Measurements from ENCODE around the gene GRK2.

Gene GRK2

GRCh38 chr11:67265633-67266448, 432 bp upstream of the GRK2 start:
- Histone ChIP-seq H3K4me1 (peaks cover 0 to 73% (median 67%) of the 10 kb centered on the region in 4 donors), H3K27me3 (no peaks in the 10 kb centered on the region), H3K36me3 (peaks cover 0 to 13% (median 0%) of the 10 kb centered on the region in 3 donors), H3K9me3 (no peaks in the 10 kb centered on the region), H3K4me3 (peak overlapping the region; percentile 29 to 41), H3K27ac (peak overlapping the region; percentile 78 to 83)
- peak; percentile 68 to 94 for TF ChIP-seq CTCF (IDR thresholded peaks at IDR 0.05)
- intact Hi-C loops (cut with DNase I; ENCODE audit: low total_unique reads), result loop anchor here (1.0 to 10.0 kb wide), 2 partner anchors 51 to 109 kb away; partner anchors contain the start of gene CLCF1
- DNase-seq, result peak in 1 of 2 donors; percentile 86

- H3K4me1 ChIP-seq, result peaks cover 0 to 73% (median 70%) of the 10 kb centered on the region in 4 donors
- intact Hi-C loops (cut with DNase I; ENCODE audit: low total_unique reads), result loop anchor here (10.0 kb wide), 1 partner anchor 107 kb away; the partner anchor contains the start of gene CLCF1
- peak overlapping the region; percentile 88 to 94 for H3K4me3 ChIP-seq
- no peaks in the 10 kb centered on the region for H3K9me3 ChIP-seq
- H3K27me3 ChIP-seq, result no peaks in the 10 kb centered on the region
- peak in 1 of 2 donors; percentile 79 for DNase-seq
- peaks cover 0 to 13% (median 0%) of the 10 kb centered on the region in 3 donors for H3K36me3 ChIP-seq
- TF ChIP-seq CTCF (IDR thresholded peaks at IDR 0.05), result no peak
- peak overlapping the region; percentile 90 to 93 for H3K27ac ChIP-seq
Measured at GRCh38 chr11:67267188-67268080, 1.2 kb downstream of the GRK2 start.

GRCh38 chr11:67268081-67268961, 2.0 kb downstream of the GRK2 start:
- intact Hi-C loops (cut with DNase I; ENCODE audit: low total_unique reads), result loop anchor here (10.0 kb wide), 1 partner anchor 106 kb away; the partner anchor contains the start of gene CLCF1
- peak; percentile 54 to 72 for DNase-seq
- H3K9me3 ChIP-seq, result no peaks in the 10 kb centered on the region
- peak overlapping the region; percentile 88 to 94 for H3K4me3 ChIP-seq
- peaks cover 0 to 73% (median 70%) of the 10 kb centered on the region in 4 donors for H3K4me1 ChIP-seq
- peak overlapping the region; percentile 90 to 93 for H3K27ac ChIP-seq
- H3K36me3 ChIP-seq, result peaks cover 0 to 13% (median 0%) of the 10 kb centered on the region in 3 donors
- H3K27me3 ChIP-seq, result no peaks in the 10 kb centered on the region
- TF ChIP-seq CTCF (IDR thresholded peaks at IDR 0.05), result no peak

- intact Hi-C loops (cut with DNase I; ENCODE audit: low total_unique reads), result loop anchor here (10.0 kb wide), 1 partner anchor 106 kb away; the partner anchor contains the start of gene CLCF1
- H3K4me3 ChIP-seq, result peak overlapping the region in 1 of 2 donors; percentile 25
- peaks cover 0 to 76% (median 73%) of the 10 kb centered on the region in 4 donors for H3K4me1 ChIP-seq
- no peaks in the 10 kb centered on the region for H3K9me3 ChIP-seq
- TF ChIP-seq CTCF (IDR thresholded peaks at IDR 0.05), result no peak
- peak overlapping the region; percentile 90 to 93 for H3K27ac ChIP-seq
- no peaks in the 10 kb centered on the region for H3K27me3 ChIP-seq
- DNase-seq, result peak in 1 of 2 donors; percentile 54
- peaks cover 0 to 13% (median 0%) of the 10 kb centered on the region in 3 donors for H3K36me3 ChIP-seq
Measured at GRCh38 chr11:67268962-67269268, 2.6 kb downstream of the GRK2 start.
